ENCODE measurements around the gene ANKRD40CL.

- TF ChIP-seq CTCF (IDR thresholded peaks at IDR 0.05) (no peak), POLR2A (IDR thresholded peaks at IDR 0.05) (no peak)
Measured at GRCh38 chr17:50775926-50776325, 8.6 kb upstream of the ANKRD40CL start.

Measured in esophagus squamous epithelium (tissue), 4 donors.